Suprapubic skin (tissue), 4 donors: ENCODE data around the gene TXNRD3. TPM values are rescaled to one million over a fixed set of nuclear protein-coding genes. Genes with fewer than 3 reads are reported as not detected.
"Not testable (repeated sequence)": the region's sequence is repeated elsewhere in the genome, so short reads cannot be mapped to it uniquely, and the experiment has no call there.

Experiments used
- DNase-seq, 2 donors: peaks; one replicate each; pipeline ENCODE4 v3.0.0-alpha.2; 2019; ENCODE audit warnings: low spot score in 2 of 2
- H3K27ac ChIP-seq: fragments of 200-600 bp; sonication (generic); one replicate; pipeline ENCODE4 v1.5.1; 2019
- H3K27me3 ChIP-seq: fragments of 200-600 bp; sonication (generic); one replicate; pipeline ENCODE4 v1.5.1; 2019
- H3K36me3 ChIP-seq: fragments of 200-600 bp; sonication (generic); one replicate; pipeline ENCODE4 v1.5.1; 2019
- H3K4me1 ChIP-seq: fragments of 200-600 bp; sonication (generic); one replicate; pipeline ENCODE4 v1.5.1; 2019
- H3K4me3 ChIP-seq: fragments of 200-600 bp; sonication (generic); one replicate; pipeline ENCODE4 v1.5.1; 2019; ENCODE audit warnings: mild to moderate bottlenecking
- H3K9me3 ChIP-seq: fragments of 200-600 bp; sonication (generic); one replicate; pipeline ENCODE4 v1.5.1; 2019
- EP300 ChIP-seq: sonication (generic); formaldehyde crosslinking; IDR thresholded peaks from one replicate; pipeline ENCODE4 v1.6.1; 2017; ENCODE audit warnings: antibody characterized with exemption
- POLR2A ChIP-seq, 2 donors: fragments of 450-650 bp; IDR thresholded peaks; one replicate each; pipeline ENCODE4 v1.6.1; 2017; ENCODE audit warnings: antibody characterized with exemption in 2 of 2, mild to moderate bottlenecking in 2 of 2, moderate library complexity in 2 of 2
- POLR2AphosphoS5 ChIP-seq, 3 donors: sonication (generic); formaldehyde crosslinking; IDR thresholded peaks; one replicate each; pipeline ENCODE4 v1.6.1; 2017; ENCODE audit warnings: antibody characterized with exemption in 3 of 3
- WGBS: methylation state at CpG from one replicate; pipeline ENCODE4 v1.1.5; 2018; 5-methylcytosine and 5-hydroxymethylcytosine counted together
- total RNA-seq, 4 donors: library from RNA; depleted of rRNA; stranded (reverse); fragments of >200 nt; gene quantifications; one replicate each; pipeline ENCODE4 v1.1.0, GENCODE V29; 2016
- TF ChIP-seq, protein P1 (sequence below), 2 donors: fragments of 200-600 bp in 1 of 2; fragments of 450-650 bp in 1 of 2; sonication (generic) in 1 of 2; IDR thresholded peaks; one replicate each; pipeline ENCODE4 v1.5.1; 2016 to 2019; ENCODE audit warnings: antibody characterized with exemption in 2 of 2, mild to moderate bottlenecking in 1 of 2, moderate library complexity in 1 of 2

The TXNRD3 gene
- total RNA-seq, 4 donors from 2014 or later = 7.4 to 14.0 (median 11.3) TPM

DNA sequence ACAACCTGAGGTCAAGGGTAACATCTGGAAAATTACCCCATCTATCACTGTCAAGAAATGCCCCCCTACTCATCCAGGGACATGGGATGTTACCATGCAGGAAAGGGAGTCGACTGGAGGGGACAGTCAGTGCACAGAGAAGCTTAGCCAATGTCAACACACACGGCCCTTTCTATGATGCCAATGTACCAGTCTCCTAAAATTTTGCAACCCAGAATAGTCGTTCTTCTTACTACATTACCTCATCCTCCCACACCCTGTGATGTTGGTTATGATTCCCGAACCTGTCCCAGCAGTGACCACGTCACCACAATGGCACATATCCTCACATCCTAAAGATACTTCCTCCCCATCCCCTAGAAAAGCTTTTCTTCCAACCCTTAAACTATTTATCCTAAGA lies 20.1 kb downstream of the TXNRD3 start:
- H3K36me3 ChIP-seq = peaks cover 50% of the 10 kb centered on the region
- DNase-seq = no peak
- H3K4me3 ChIP-seq = no peak overlapping the region
- H3K4me1 ChIP-seq = no peaks in the 10 kb centered on the region
- WGBS = 88% methylated on average over 5 of the region's 5 CpGs
- TF ChIP-seq POLR2AphosphoS5 (IDR thresholded peaks at IDR 0.05) (no peak), POLR2A (IDR thresholded peaks at IDR 0.05) (no peak), EP300 (no peak)
- TF ChIP-seq, protein P1, sequence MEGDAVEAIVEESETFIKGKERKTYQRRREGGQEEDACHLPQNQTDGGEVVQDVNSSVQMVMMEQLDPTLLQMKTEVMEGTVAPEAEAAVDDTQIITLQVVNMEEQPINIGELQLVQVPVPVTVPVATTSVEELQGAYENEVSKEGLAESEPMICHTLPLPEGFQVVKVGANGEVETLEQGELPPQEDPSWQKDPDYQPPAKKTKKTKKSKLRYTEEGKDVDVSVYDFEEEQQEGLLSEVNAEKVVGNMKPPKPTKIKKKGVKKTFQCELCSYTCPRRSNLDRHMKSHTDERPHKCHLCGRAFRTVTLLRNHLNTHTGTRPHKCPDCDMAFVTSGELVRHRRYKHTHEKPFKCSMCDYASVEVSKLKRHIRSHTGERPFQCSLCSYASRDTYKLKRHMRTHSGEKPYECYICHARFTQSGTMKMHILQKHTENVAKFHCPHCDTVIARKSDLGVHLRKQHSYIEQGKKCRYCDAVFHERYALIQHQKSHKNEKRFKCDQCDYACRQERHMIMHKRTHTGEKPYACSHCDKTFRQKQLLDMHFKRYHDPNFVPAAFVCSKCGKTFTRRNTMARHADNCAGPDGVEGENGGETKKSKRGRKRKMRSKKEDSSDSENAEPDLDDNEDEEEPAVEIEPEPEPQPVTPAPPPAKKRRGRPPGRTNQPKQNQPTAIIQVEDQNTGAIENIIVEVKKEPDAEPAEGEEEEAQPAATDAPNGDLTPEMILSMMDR (IDR thresholded peaks at IDR 0.05) = no peak
- no peak overlapping the region for H3K27ac ChIP-seq
- no peaks in the 10 kb centered on the region for H3K27me3 ChIP-seq
- no peaks in the 10 kb centered on the region for H3K9me3 ChIP-seq

DNA sequence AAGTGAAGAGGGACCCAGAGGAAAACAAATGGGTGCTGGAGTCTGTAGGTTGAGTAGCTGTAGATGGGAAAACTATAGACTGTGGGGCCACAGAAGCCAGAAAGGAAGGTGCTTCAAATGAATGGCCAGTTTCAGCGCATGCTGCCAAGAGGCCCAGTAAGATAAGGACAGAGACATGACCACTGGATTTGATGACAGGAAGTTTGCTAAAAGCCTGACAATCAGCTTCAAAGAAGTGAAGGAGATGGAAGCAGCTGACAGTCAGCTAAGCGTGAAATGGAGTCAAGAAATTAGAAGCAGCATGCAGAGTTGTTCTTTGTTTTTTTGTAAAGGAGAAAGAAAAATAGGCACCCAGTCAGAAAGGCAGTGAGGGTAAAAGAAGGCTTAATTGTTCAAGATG lies 24.9 kb downstream of the TXNRD3 start:
- TF ChIP-seq, protein P1 (IDR thresholded peaks at IDR 0.05) = no peak
- TF ChIP-seq POLR2A (IDR thresholded peaks at IDR 0.05) (no peak), POLR2AphosphoS5 (IDR thresholded peaks at IDR 0.05) (no peak), EP300 (no peak)

DNA sequence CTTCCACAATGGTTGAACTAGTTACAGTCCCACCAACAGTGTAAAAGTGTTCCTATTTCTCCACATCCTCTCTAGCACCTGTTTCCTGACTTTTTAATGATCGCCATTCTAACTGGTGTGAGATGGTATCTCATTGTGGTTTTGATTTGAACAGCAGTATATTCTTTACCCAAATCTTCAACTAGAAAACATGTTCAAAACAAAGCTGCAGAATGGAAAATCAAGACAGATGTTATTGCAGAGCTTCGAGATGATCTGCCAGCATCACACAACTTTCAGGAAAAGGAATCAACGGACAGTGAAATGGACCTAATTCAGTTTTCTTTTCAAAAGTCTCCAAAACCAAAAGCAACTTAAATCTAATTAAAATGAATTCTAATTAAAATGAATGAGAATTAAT lies 29.2 kb downstream of the TXNRD3 start:
- H3K27ac ChIP-seq, DNase-seq, H3K4me3 ChIP-seq, H3K4me1 ChIP-seq, H3K27me3 ChIP-seq, H3K9me3 ChIP-seq: not testable (repeated sequence)
- 93% methylated on average over 3 of the region's 3 CpGs for WGBS
- peaks cover 22% of the 10 kb centered on the region for H3K36me3 ChIP-seq

More for the DNA sequence above, 24.9 kb downstream of the TXNRD3 start:
- no peak for DNase-seq
- Histone ChIP-seq H3K27ac (no peak overlapping the region), H3K4me3 (no peak overlapping the region), H3K27me3 (no peaks in the 10 kb centered on the region), H3K36me3 (peaks cover 44% of the 10 kb centered on the region), H3K9me3 (no peaks in the 10 kb centered on the region), H3K4me1 (no peaks in the 10 kb centered on the region)
- 85% methylated on average over 2 of the region's 2 CpGs for WGBS

DNA sequence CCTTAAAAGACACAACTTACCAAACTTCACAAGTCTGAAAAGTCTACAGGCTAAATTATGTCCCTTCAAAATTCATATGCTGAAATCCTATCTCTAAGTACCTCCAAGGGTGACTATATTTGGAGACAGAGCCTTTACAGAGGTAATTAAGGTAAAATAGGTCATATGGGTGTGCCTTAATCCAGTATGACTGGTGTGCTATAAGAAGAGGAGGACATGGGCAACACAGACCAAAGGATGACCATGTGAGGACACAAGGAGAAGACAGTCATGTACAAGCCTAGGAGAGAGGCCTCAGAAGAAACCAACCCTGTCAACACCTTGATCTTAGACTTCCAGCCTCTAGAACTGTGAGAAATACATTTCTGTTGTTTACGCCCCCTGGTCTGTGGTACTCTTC lies 32.2 kb downstream of the TXNRD3 start:
- Histone ChIP-seq H3K4me3 (no peak overlapping the region), H3K27ac (no peak overlapping the region), H3K4me1 (no peaks in the 10 kb centered on the region), H3K9me3 (no peaks in the 10 kb centered on the region), H3K36me3 (peaks cover 3% of the 10 kb centered on the region), H3K27me3 (no peaks in the 10 kb centered on the region)
- DNase-seq = no peak
- TF ChIP-seq, protein P1 (IDR thresholded peaks at IDR 0.05) = no peak
- TF ChIP-seq POLR2A (IDR thresholded peaks at IDR 0.05) = no peak
- no peak for TF ChIP-seq POLR2AphosphoS5 (IDR thresholded peaks at IDR 0.05)
- TF ChIP-seq EP300 = no peak
- 96% methylated on average over 1 of the region's 1 CpG for WGBS

DNA sequence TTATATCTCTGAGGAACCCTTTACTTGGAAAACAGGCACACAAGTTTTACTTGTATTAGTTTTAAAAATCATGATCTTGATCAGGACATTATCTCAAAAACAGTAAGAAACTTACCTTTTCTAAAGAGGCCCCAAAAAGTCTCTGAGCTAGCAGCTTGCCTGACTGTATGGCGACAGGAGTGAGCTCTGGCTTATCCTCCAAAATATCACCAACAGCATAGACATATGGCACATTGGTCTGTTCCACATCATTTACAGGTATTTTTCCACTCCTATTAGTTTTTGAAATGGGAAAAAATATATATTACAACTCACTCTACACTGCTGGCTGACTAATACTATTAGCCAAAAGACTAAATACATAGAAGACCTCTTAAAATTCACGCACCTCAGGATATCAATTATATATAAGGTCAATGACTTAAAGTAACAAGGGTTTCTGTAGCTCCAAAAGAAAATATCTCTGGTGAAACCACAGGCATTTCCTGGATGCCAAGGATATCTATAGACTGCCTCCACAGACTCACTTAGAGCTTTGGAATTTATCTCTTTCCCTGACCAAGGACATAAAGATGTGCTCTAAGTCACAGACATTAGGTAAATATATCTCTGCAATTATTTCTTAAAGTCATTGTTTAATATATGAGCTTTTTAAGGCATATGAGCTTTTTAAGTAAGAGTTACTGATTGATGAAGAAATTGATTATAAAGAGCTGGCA lies 33.1 kb downstream of the TXNRD3 start:
- no peak overlapping the region for H3K4me3 ChIP-seq
- H3K9me3 ChIP-seq = no peaks in the 10 kb centered on the region
- TF ChIP-seq POLR2AphosphoS5 (IDR thresholded peaks at IDR 0.05) (no peak), EP300 (no peak), POLR2A (IDR thresholded peaks at IDR 0.05) (no peak)
- TF ChIP-seq, protein P1 (IDR thresholded peaks at IDR 0.05) = no peak
- no peak for DNase-seq
- H3K27me3 ChIP-seq = no peaks in the 10 kb centered on the region
- no peak overlapping the region for H3K27ac ChIP-seq
- H3K4me1 ChIP-seq = no peaks in the 10 kb centered on the region
- H3K36me3 ChIP-seq = peaks cover 8% of the 10 kb centered on the region
- 97% methylated on average over 2 of the region's 2 CpGs for WGBS

DNA sequence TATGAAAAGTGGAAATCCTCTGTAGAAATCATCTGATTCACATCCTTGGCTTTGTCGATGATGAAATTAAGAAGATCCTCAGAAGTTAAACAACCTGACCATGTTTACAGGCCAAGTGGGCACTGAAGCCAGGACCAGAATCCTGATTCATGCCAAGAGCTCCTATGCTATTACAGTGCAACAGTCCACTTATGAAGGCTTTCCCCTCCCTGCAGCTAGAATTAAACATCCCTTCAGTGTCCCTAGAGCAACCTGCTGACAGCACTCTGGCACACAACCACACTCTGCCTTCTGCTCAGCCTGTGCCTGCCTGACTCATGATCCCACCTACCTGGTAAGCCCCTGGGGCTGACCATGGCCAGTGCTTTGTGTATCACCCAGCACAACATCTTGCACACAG lies 33.8 kb downstream of the TXNRD3 start:
- H3K27ac ChIP-seq = no peak overlapping the region
- TF ChIP-seq POLR2A (IDR thresholded peaks at IDR 0.05) (no peak), EP300 (no peak), POLR2AphosphoS5 (IDR thresholded peaks at IDR 0.05) (no peak)
- TF ChIP-seq, protein P1 (IDR thresholded peaks at IDR 0.05) = no peak

More for the DNA sequence above, 33.8 kb downstream of the TXNRD3 start:
- no peak for DNase-seq
- no peaks in the 10 kb centered on the region for H3K27me3 ChIP-seq
- no peaks in the 10 kb centered on the region for H3K4me1 ChIP-seq
- no peak overlapping the region for H3K4me3 ChIP-seq
- no peaks in the 10 kb centered on the region for H3K9me3 ChIP-seq
- WGBS = 100% methylated on average over 1 of the region's 1 CpG
- H3K36me3 ChIP-seq = peaks cover 8% of the 10 kb centered on the region
